Measurements from ENCODE around the gene CLPTM1L.

Gene CLPTM1L

GRCh38 chr5:1298067-1298551 lies 46.8 kb downstream of the CLPTM1L start:
- TF ChIP-seq ZFX (IDR thresholded peaks at IDR 0.05) (no peak), CTCF (conservative IDR thresholded peaks at IDR 0.05) (no peak)
- no peak overlapping the region for H3K27ac ChIP-seq

DNA sequence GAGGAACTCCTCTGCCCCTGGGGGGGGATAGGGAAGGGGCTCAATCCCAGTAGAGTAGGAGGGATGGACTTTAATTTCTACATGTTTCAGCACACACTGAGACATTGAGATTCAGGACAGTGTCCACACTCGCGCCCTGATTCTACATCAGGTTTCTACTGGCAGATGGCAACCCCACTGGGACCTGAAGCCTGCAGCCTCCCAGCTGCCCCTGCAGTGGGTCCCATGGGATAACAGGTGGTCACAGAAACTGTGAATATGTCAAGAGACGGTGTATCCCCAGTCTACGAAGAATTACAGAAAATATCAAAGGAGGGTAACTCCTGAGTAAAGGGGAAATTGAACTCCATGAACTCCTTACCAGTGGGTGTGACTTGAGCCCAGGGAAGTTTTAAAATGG lies 47.7 kb downstream of the CLPTM1L start:
- no peak for TF ChIP-seq CTCF (conservative IDR thresholded peaks at IDR 0.05)
- no peak for TF ChIP-seq ZFX (IDR thresholded peaks at IDR 0.05)
- H3K27ac ChIP-seq, result no peak overlapping the region

GRCh38 chr5:1295650-1296037 lies 49.3 kb downstream of the CLPTM1L start:
- H3K27ac ChIP-seq, result no peak overlapping the region
- TF ChIP-seq ZFX (IDR thresholded peaks at IDR 0.05) (no peak), CTCF (conservative IDR thresholded peaks at IDR 0.05) (no peak)

DNA sequence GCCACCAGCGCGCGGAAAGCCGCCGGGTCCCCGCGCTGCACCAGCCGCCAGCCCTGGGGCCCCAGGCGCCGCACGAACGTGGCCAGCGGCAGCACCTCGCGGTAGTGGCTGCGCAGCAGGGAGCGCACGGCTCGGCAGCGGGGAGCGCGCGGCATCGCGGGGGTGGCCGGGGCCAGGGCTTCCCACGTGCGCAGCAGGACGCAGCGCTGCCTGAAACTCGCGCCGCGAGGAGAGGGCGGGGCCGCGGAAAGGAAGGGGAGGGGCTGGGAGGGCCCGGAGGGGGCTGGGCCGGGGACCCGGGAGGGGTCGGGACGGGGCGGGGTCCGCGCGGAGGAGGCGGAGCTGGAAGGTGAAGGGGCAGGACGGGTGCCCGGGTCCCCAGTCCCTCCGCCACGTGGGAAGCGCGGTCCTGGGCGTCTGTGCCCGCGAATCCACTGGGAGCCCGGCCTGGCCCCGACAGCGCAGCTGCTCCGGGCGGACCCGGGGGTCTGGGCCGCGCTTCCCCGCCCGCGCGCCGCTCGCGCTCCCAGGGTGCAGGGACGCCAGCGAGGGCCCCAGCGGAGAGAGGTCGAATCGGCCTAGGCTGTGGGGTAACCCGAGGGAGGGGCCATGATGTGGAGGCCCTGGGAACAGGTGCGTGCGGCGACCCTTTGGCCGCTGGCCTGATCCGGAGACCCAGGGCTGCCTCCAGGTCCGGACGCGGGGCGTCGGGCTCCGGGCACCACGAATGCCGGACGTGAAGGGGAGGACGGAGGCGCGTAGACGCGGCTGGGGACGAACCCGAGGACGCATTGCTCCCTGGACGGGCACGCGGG lies 49.9 kb downstream of the CLPTM1L start, which contains the start of gene TERT:
TSS of gene TERT (minus strand) at position 234 of the 815 bp plus-strand sequence. CDS start at position 155, 79 bp downstream.
- TF ChIP-seq ZFX (IDR thresholded peaks at IDR 0.05) (peak; percentile 22; the same call in 1 of the 2 replicates), CTCF (conservative IDR thresholded peaks at IDR 0.05) (no peak)
- H3K27ac ChIP-seq, result peak within 1 kb of the TSS; percentile 58

GRCh38 chr5:1294206-1294834 lies 50.6 kb downstream of the CLPTM1L start:
- H3K27ac ChIP-seq, result peak overlapping the region; percentile 58
- TF ChIP-seq ZFX (IDR thresholded peaks at IDR 0.05) (peak; percentile 26; the same call in 1 of the 2 replicates), CTCF (conservative IDR thresholded peaks at IDR 0.05) (no peak)

DNA sequence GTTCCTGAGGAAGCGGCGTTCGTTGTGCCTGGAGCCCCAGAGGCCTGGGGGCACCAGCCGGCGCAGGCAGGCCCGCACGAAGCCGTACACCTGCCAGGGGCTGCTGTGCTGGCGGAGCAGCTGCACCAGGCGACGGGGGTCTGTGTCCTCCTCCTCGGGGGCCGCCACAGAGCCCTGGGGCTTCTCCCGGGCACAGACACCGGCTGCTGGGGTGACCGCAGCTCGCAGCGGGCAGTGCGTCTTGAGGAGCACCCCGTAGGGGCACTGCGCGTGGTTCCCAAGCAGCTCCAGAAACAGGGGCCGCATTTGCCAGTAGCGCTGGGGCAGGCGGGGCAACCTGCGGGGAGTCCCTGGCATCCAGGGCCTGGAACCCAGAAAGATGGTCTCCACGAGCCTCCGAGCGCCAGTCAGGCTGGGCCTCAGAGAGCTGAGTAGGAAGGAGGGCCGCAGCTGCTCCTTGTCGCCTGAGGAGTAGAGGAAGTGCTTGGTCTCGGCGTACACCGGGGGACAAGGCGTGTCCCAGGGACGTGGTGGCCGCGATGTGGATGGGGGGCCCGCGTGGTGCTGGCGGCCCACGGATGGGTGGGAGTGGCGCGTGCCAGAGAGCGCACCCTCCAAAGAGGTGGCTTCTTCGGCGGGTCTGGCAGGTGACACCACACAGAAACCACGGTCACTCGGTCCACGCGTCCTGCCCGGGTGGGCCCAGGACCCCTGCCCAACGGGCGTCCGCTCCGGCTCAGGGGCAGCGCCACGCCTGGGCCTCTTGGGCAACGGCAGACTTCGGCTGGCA lies 51.3 kb downstream of the CLPTM1L start:
- TF ChIP-seq ZFX (IDR thresholded peaks at IDR 0.05) (no peak), CTCF (conservative IDR thresholded peaks at IDR 0.05) (no peak)
- H3K27ac ChIP-seq, result peak overlapping the region; percentile 58

All from C4-2B (cell line).